B cell (primary cell): ENCODE measurements around the gene PHC2.

Experiments
- EZH2 ChIP-seq: IDR thresholded peaks from 2 replicates; pipeline ENCODE4 v1.6.1; 2012; ENCODE audit warnings: borderline replicate concordance, low read depth, mild to moderate bottlenecking, moderate library complexity, low read length; ENCODE audit not compliant: insufficient read depth, poor library complexity, severe bottlenecking
- TF ChIP-seq, protein P1 (sequence below): fragments of 200-600 bp; IDR thresholded peaks from one replicate; pipeline ENCODE4 v1.8.0; 2022; ENCODE audit warnings: antibody characterized with exemption, mild to moderate bottlenecking

DNA sequence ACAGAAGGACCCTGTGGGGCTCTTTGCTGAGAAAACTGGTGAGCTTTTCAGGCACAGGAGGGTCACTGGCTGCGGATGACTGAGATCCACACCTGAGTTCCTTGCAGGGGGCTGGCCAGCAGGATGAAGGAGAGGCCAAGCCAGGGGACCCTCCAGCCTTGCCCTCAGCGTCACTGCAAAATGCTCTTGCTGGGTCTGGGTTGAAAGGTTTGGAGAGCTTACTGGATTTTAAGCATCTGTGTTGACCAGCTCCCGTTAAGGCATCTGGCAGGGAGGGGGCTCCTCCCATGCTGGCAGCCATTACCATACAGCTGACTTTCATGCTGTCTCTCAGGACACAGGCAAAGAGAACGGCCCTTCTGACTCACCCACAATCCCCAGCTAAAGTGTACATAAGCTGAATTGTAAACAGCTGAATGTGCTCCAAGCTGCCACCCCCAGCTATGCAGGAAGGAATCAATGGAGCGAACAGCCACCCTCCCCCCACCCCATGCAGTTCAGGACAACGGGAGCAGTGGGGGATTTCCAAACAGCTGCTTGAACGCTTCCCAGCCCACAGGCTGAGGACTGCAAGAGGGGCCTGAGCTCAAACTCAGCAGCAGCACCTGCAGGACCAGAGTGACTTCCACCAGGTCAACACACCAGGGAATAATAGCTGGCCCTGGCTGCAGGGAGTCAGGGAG is 88.7 kb downstream of the PHC2 start:
- TF ChIP-seq, protein P1, sequence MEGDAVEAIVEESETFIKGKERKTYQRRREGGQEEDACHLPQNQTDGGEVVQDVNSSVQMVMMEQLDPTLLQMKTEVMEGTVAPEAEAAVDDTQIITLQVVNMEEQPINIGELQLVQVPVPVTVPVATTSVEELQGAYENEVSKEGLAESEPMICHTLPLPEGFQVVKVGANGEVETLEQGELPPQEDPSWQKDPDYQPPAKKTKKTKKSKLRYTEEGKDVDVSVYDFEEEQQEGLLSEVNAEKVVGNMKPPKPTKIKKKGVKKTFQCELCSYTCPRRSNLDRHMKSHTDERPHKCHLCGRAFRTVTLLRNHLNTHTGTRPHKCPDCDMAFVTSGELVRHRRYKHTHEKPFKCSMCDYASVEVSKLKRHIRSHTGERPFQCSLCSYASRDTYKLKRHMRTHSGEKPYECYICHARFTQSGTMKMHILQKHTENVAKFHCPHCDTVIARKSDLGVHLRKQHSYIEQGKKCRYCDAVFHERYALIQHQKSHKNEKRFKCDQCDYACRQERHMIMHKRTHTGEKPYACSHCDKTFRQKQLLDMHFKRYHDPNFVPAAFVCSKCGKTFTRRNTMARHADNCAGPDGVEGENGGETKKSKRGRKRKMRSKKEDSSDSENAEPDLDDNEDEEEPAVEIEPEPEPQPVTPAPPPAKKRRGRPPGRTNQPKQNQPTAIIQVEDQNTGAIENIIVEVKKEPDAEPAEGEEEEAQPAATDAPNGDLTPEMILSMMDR: no peak
- TF ChIP-seq EZH2: no peak
